CD4-positive, alpha-beta T cell treated with Interleukin-4 for 4 hours (primary cell): ENCODE results near the gene PTPN9.
"Not testable (repeated sequence)": the region's sequence is repeated elsewhere in the genome, so short reads cannot be mapped to it uniquely, and the experiment has no call there.

Experiments used
- DNase-seq: peaks from one replicate; pipeline ENCODE4 v3.0.0-alpha.2; 2020

PTPN9 gene

DNA sequence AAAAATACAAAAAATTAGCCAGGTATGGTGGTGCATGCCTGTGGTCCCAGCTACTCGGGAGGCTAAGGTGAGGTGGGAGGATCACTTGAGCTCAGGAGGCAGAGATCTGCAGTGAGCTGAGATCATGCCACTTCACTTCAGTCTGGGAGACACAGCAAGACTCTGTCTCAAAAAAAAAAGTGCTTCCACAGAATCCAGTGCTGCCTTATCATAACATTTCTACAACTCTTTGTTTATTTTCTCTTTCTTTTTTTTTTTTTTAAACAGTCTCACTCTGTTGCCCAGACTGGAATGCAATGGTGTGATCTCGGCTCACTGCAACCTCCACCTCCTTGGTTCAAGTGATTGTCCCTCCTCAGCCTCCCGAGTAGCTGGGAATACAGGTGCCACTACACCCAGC is 53.4 kb downstream of the PTPN9 start:
- not testable (repeated sequence) for DNase-seq

DNA sequence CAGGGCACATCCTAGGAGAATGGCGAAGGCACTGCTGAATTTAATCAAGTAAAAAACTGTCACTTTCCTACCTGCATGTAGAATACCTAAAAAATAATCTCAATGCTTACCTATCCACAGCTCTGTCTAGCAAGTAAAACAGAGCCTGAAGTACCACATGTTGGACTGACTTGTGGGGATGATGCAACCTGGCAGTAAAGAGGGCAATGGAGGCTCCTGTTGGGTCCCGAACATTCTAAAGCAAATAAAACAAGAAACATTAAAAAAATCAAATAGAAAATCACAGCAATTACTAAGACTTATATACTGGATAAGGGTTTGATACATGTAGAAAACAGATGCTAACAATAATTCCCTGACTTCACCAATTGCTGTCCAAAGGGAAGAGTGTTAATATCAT is 56.1 kb downstream of the PTPN9 start:
- no peak for DNase-seq

DNA sequence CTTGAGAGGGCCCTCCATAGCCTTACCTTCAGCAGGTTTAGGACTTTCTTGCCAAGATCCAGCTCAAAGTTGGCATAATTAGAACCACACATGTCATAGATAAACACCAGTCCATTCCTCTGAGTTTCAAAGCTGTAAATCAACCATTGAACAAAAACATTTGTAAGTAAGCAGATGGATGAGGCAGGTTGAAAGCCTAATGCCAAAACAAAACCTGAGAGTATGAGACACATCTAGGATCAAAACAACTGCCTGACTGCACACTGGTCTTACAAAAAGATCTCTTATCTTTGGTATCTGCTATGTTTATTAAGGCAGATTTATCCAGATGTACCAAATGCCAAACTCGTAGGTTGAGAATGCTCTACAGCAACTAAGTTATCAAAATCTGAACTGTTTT is 61.9 kb downstream of the PTPN9 start:
- no peak for DNase-seq

DNA sequence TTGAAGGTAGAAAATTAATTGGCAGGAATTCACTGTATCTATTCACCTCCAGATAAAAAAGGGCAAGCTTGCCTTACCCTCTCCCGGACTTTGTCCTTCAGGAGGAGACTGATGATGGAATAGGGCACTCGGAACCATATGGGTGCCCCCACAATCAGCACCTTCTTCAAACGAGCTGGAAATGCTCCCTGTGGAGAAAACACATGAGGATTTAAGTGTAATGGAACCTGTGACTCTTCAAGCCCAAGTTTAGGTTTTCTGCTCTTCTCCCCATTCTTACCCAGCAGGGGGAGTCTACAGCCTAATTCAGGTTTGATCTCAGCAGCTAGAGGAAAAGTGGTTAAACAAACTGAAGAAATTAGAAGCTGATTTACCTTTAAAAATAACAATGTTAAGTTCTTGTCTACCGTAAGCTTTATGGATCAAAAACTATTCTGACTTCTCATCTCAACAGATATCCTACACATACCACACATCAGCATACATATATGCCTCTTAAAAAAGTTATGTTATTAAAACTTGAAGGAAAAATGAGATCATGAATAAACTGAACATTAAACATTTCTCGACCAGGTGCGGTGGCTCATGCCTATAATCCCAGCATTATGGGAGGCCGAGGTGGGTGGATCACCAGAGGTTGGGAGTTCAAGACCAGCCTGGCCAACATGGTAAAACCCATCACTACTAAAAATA is 70.1 kb downstream of the PTPN9 start:
- peak; percentile 38 for DNase-seq

DNA sequence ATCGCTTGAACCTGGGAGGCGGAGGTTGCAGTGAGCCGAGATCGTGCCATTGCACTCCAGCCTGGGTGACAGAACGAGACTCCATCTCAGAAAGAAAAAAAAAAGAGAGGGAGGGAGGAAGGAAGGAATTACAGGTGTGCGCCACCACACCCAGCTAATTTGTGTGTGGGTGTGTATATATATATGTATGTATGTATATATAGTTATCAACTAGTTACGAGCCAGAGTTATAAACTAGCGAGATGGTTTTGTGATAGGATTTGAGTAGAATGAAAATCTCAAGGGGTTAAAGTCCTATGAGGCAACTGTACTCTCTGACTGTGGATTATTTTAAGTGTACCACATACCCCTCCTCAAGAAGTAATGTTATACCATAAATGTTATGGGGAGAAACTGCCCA is 76.8 kb downstream of the PTPN9 start:
- no peak for DNase-seq

- DNase-seq: no peak
Observed at GRCh38 chr15:75493732-75494131, 85.4 kb downstream of the PTPN9 start.

GRCh38 chr15:75483961-75484360 is 95.2 kb downstream of the PTPN9 start:
- DNase-seq: no peak

DNA sequence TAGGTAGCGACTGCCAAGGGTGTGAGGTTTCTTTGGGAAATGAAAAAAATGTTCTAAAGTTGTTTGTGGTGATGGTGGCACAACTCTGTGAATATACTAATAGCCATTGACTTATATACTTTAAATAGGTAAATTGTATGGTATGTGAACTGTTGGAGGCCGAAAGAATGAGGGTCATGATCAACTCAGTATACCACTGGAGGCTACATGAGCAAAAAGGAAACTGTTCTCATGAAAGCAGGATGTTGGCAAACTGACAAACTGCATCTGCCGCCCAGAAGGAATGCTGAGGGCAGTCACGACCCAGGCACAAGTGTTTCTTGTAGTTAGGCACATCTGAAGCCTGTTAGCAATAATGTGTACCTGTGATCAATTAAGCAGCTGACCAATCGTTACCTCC is 95.6 kb downstream of the PTPN9 start:
- not testable (repeated sequence) for DNase-seq

GRCh38 chr15:75483106-75483505 is 96.0 kb downstream of the PTPN9 start:
- DNase-seq: no peak

- DNase-seq: not testable (repeated sequence)
Observed at GRCh38 chr15:75480463-75480862, 98.7 kb downstream of the PTPN9 start.

DNA sequence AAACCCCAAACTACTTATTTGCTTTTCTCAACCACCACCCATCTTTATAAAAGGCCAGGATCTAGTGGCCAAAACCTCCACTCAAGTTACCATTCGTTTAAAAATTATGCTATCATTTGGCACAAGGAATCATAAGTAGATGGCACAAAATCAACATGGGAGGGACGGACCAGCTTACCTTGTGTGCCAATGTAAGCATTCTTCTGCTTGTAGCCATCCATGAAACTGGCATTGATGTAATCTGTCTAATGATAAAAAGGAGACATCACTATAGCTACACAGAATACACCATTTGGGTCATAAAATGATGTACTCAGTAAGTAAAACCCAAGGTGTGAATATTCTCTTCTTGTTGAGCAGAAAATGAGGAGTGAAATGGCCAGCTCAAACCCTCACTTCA is 99.4 kb downstream of the PTPN9 start:
- no peak for DNase-seq

DNA sequence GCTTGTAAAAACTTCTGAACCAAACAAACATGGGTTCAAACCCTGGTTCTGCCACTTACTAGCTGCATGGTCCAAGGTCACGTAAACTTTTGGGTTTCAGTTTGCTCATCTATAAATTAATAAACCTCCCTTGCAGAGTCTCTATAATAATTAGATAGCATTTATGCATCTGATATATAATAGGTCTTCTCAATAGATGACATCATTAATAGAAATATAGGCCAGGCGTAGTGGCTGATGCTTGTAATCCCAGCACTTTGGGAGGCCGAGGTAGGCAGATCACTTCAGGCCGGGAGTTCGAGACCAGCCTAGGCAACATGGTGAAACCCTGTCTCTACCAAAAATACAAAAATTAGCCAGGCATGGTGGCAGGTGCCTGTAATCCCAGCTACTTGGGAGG is 102.0 kb downstream of the PTPN9 start:
- not testable (repeated sequence) for DNase-seq

DNA sequence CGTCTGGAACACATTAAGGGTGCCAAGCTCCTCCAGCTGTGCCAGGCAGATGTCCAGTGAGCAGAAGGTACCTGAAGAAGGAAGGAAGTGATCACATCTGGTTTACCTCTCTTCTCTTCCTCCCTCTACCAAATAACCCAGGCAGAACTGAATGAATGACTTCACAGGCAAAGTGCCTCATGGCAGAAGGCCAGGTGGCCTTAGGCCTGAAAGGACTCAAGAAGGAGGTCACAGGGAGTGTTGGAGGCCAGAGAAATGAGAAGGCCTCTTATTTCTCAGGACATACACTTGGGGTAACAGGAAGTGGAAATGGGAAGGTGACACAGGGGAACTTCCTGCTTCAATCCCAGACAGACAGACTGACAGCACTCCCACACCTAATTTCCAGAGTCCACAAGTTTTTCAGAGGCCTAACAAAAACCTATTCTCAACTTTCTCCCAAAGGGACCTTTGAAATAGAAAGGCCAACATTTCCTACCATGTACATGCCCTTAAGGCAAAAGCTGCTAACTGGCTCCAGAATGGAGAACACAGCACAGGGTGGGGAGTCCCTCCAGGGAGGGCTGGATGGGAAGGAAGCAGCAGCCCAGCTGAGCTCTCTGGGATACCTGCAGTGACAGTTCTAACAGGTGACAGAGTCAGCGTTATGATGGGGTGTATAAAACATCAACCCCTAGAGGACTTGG is 110.1 kb downstream of the PTPN9 start:
- no peak for DNase-seq

- DNase-seq: no peak
Observed at GRCh38 chr15:75460646-75461045, 118.5 kb downstream of the PTPN9 start.

DNA sequence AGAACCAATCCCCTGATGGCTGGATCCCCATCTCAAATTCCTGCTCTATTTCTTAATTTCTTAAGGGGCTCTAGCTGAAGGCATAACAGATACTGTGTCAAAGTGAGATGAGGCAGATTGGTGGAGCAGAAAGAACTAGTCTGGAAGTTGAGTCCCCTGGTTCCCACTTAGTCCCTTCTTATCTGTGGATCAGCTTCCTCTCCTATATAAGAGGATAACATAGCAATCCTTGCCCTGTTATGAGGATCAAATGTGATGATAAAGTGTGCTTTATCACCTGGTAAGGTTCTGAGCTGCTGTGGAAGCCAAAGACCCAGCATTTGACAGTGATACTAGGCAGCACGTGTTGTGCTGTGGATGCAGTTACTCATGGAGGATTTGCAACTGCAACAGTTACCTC is 119.5 kb downstream of the PTPN9 start:
- no peak for DNase-seq

DNA sequence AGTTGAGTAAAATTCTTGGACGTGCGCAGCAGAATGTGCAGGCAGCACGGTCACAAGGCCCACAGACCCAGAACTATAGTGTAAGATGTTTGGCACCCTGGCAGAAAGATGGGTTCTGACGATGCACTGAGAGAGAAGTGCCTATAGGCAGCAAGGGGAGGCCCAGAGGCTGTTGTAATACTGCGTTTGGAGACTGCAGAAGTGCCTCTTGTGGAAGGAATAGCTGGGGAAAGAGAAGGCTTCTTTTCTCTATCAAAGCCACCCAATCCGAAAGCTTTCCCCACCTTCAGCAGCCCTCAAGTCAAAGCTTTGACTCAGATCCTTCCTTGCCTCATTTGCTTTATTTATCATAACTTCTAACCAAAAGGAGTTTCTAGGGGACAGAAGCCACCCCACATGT is 122.4 kb downstream of the PTPN9 start:
- no peak for DNase-seq

- peak; percentile 45 for DNase-seq
Observed at GRCh38 chr15:75455982-75456531, 123.1 kb downstream of the PTPN9 start.

- peak; percentile 79 for DNase-seq
Observed at GRCh38 chr15:75455424-75455981, 123.6 kb downstream of the PTPN9 start.

DNA sequence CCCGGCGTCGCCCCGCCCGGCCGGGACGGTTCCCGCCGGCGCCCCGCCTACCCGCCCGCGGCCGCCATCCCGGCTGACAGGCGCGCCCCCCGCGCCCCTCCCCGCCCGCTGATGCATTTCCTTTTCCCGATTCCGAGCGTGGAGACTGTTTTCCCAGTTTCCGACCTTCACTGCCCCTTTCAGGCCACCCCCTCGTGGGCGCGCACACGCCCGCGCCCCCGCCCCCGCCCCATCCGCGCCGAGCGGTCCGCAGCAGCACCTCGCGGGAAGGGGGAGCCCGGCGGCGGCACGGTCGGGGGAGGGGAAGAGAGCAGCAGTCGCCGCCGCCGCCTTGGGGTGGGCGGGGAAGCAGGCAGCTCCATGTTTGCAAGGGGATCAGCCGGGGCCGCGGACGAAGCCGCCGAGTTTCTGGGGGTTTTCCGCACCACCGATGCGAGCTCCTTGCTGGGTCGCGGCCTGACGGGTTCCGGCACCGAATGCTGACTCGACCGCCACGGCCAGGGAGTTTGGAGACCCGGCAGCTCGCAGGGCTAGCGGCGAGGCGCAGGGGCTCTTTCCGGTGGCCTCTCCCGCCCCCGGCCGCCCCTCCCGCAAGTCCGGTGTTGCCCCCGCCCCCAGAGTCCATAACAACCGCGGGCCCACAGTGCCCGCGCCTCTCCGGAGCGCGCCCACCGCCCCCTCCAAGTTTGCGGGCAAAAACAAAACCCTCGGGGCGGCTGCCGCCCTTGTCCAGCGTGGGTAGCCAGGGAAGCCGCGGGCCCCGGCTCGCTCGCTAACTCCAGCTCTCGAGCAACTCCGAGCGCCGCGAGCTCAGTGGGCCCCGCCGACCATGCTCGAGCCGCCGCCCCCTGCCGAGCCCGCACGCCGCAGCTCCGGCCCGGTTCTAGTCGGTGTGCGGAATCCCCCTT is 124.4 kb downstream of the PTPN9 start:
- peak; percentile 75 for DNase-seq

GRCh38 chr15:75453703-75454470 is 125.2 kb downstream of the PTPN9 start:
- peak; percentile 99 for DNase-seq

- peak; percentile 34 for DNase-seq
Observed at GRCh38 chr15:75452865-75453702, 126.0 kb downstream of the PTPN9 start.
